HepG2 (cell line): ENCODE measurements around the gene RPRD2. TPM values are rescaled to one million over a fixed set of nuclear protein-coding genes. Genes with fewer than 3 reads are reported as not detected.

Experiments used
- ETV5 ChIP-seq: IDR thresholded peaks from 2 replicates; pipeline ENCODE4 v1.6.1; 2018; ENCODE audit warnings: missing biosample characterization, missing genetic modification reagents, inconsistent platforms, borderline replicate concordance
- MEIS2 ChIP-seq: sonication (generic); formaldehyde crosslinking; IDR thresholded peaks from 2 replicates; pipeline ENCODE4 v1.9.0; 2021; ENCODE audit warnings: mild to moderate bottlenecking, missing genetic modification reagents
- NFAT5 ChIP-seq: sonication (generic); formaldehyde crosslinking; IDR thresholded peaks from 2 replicates; pipeline ENCODE4 v1.4.0; 2020; ENCODE audit warnings: missing genetic modification reagents
- PAWR ChIP-seq: sonication (generic); formaldehyde crosslinking; IDR thresholded peaks from 2 replicates; pipeline ENCODE4 v1.4.0; 2020; ENCODE audit warnings: missing genetic modification reagents, mild to moderate bottlenecking, borderline replicate concordance
- RFXAP ChIP-seq: sonication (generic); formaldehyde crosslinking; IDR thresholded peaks from 2 replicates; pipeline ENCODE4 v1.4.0; 2020; ENCODE audit warnings: missing genetic modification reagents, borderline replicate concordance
- SMARCC2 ChIP-seq: fragments of 450-650 bp; IDR thresholded peaks from 2 replicates; pipeline ENCODE4 v1.6.1; 2017; ENCODE audit warnings: antibody characterized with exemption, mild to moderate bottlenecking
- TAF1 ChIP-seq: sonication (generic); formaldehyde crosslinking; IDR thresholded peaks from 2 replicates; pipeline ENCODE4 v1.4.0; 2020; ENCODE audit warnings: missing genetic modification reagents
- TRAFD1 ChIP-seq: sonication (generic); formaldehyde crosslinking; IDR thresholded peaks from 2 replicates; pipeline ENCODE4 v1.5.1; 2020; ENCODE audit warnings: missing genetic modification reagents, mild to moderate bottlenecking, borderline replicate concordance
- ZFP36L2 ChIP-seq: sonication (generic); formaldehyde crosslinking; IDR thresholded peaks from 2 replicates; pipeline ENCODE4 v1.4.0; 2020; ENCODE audit warnings: missing genetic modification reagents
- ZNF207 ChIP-seq: fragments of 450-650 bp; IDR thresholded peaks from 2 replicates; pipeline ENCODE4 v1.6.1; 2016; ENCODE audit warnings: antibody characterized with exemption, borderline replicate concordance
- ZNF281 ChIP-seq: sonication (generic); formaldehyde crosslinking; IDR thresholded peaks from 2 replicates; pipeline ENCODE4 v1.4.0; 2020; ENCODE audit warnings: missing genetic modification reagents, borderline replicate concordance
- ZNF646 ChIP-seq: sonication (generic); formaldehyde crosslinking; IDR thresholded peaks from 2 replicates; pipeline ENCODE4 v1.9.0; 2021; ENCODE audit warnings: mild to moderate bottlenecking, missing genetic modification reagents
- polyA plus RNA-seq, 8 experiments: library from polyadenylated mRNA; depleted of rRNA in 3 of 8; stranded (reverse) in 7 of 8; unstranded in 1 of 8; fragments of >200 nt; fragmentation: Illumina TruSeq in 4 of 8; extraction: Trizol in 4 of 8; gene quantifications; 2 replicates each; pipeline versions ENCODE4 v1.2.1 to v1.2.3, GENCODE V29; 2011 to 2016; ENCODE audit warnings: low read depth in 4 of 8, missing spikeins in 1 of 8, mixed read lengths in 1 of 8; ENCODE audit not compliant: insufficient read depth in 1 of 8
- total RNA-seq, 5 experiments: library from RNA; depleted of rRNA; stranded (reverse); fragments of >200 nt; fragmentation: Illumina TruSeq; extraction: Trizol; gene quantifications; 2 replicates each; pipeline ENCODE4 v1.2.3, GENCODE V29; 2016; ENCODE audit warnings: low read depth in 1 of 5

Gene RPRD2
- total and polyA plus RNA-seq, 2 of the 13 experiments (the other 11 are each of a cell fraction or from before 2014, with no cell fraction given) = 8.0 to 8.9 TPM

GRCh38 chr1:150515328-150516049, 151.5 kb downstream of the RPRD2 start, which contains the start of gene FALEC (continued):
- TF ChIP-seq ZNF646 (CRISPR knock-in tag) = no peak
- peak; percentile 68 for TF ChIP-seq TAF1 (CRISPR knock-in tag)
- TF ChIP-seq MEIS2 (CRISPR knock-in tag) = peak; percentile 47; the same call in 1 of the 2 replicates
- TF ChIP-seq ETV5 (CRISPR knock-in tag) = peak; percentile 10; the same call in 1 of the 2 replicates
- no peak for TF ChIP-seq PAWR (CRISPR knock-in tag)
- TF ChIP-seq ZNF281 (CRISPR knock-in tag) = no peak
- no peak for TF ChIP-seq NFAT5 (CRISPR knock-in tag)
- no peak for TF ChIP-seq SMARCC2
- TF ChIP-seq ZFP36L2 (CRISPR knock-in tag) = no peak
- TF ChIP-seq TRAFD1 (CRISPR knock-in tag) = no peak
- peak; percentile 16; the same call in 1 of the 2 replicates for TF ChIP-seq RFXAP (CRISPR knock-in tag)
- no peak for TF ChIP-seq ZNF207
